HG03469 (cell line): Measurements from ENCODE around the gene G0S2.

Experiments used
- ATAC-seq: cut with Tn5 transposase; IDR thresholded peaks from one replicate; pipeline ENCODE4 v1.9.1; 2021; ENCODE audit warnings: mild to moderate bottlenecking, moderate library complexity, moderate number of reproducible peaks; ENCODE audit not compliant: unreplicated experiment

G0S2 gene

GRCh38 chr1:209674957-209675564 is at the start of gene G0S2:
Gene G0S2, plus strand, starts transcription at chr1:209675412. Its CDS starts 273 bp downstream, at chr1:209675685.
- no peak for ATAC-seq

- no peak for ATAC-seq
Measured at GRCh38 chr1:209625791-209626285, 49.4 kb upstream of the G0S2 start.

GRCh38 chr1:209626346-209627026 is 48.7 kb upstream of the G0S2 start:
- ATAC-seq, result no peak

GRCh38 chr1:209627027-209627731 is 48.0 kb upstream of the G0S2 start:
- no peak for ATAC-seq

- peak; percentile 71 for ATAC-seq
Measured at GRCh38 chr1:209627732-209628196, 47.4 kb upstream of the G0S2 start.

- no peak for ATAC-seq
Measured at GRCh38 chr1:209628618-209629299, 46.5 kb upstream of the G0S2 start.

GRCh38 chr1:209629621-209630382 is 45.4 kb upstream of the G0S2 start:
- ATAC-seq, result no peak

GRCh38 chr1:209630383-209631225 is 44.6 kb upstream of the G0S2 start:
- ATAC-seq, result no peak

GRCh38 chr1:209633335-209633997 is 41.7 kb upstream of the G0S2 start:
- ATAC-seq, result no peak

GRCh38 chr1:209634005-209634737 is 41.0 kb upstream of the G0S2 start:
- no peak for ATAC-seq

- ATAC-seq, result no peak
Measured at GRCh38 chr1:209635850-209636249, 39.4 kb upstream of the G0S2 start.

GRCh38 chr1:209641832-209642172 is 33.4 kb upstream of the G0S2 start:
- ATAC-seq, result no peak

GRCh38 chr1:209642816-209643215 is 32.4 kb upstream of the G0S2 start:
- ATAC-seq, result no peak

- no peak for ATAC-seq
Measured at GRCh38 chr1:209643285-209644020, 31.8 kb upstream of the G0S2 start.

- no peak for ATAC-seq
Measured at GRCh38 chr1:209645574-209646452, 29.4 kb upstream of the G0S2 start.

- ATAC-seq, result no peak
Measured at GRCh38 chr1:209646558-209646957, 28.7 kb upstream of the G0S2 start.

- no peak for ATAC-seq
Measured at GRCh38 chr1:209647156-209647555, 28.1 kb upstream of the G0S2 start.
